A549 (cell line): Measurements from ENCODE around the gene KIF5A. TPM values are rescaled to one million over a fixed set of nuclear protein-coding genes. Genes with fewer than 3 reads are reported as not detected.
A peak's percentile ranks its signal among the peaks of the same experiment; 100 is the strongest.

ENCODE experiments used
- ATAC-seq, 2 experiments: fragments of 200-7000 bp in 1 of 2; fragments of >200 bp in 1 of 2; cut with Nextera tagmentation in 1 of 2; cut with Tn5 transposase in 1 of 2; 3 replicates each; pipeline versions ENCODE4 v1.8.0 to v1.9.1; 2018 to 2020; ENCODE audit warnings: mild to moderate bottlenecking in 1 of 2, moderate library complexity in 1 of 2
- CTCF ChIA-PET: fragments of 300-600 bp; sonication (Branson Sonifier 250); formaldehyde crosslinking; extraction: SDS; loops from one replicate; lab custom pipeline; 2021; ENCODE audit warnings: antibody characterized with exemption, inconsistent platforms; lab: Yijun Ruan, JAX
- POLR2A ChIA-PET: fragments of 350-600 bp; formaldehyde crosslinking; extraction: SDS; loops from one replicate; lab custom pipeline; 2021; ENCODE audit warnings: antibody characterized with exemption, inconsistent platforms; lab: Yijun Ruan, JAX
- DNase-seq, 2 experiments: peaks; one replicate each; pipeline versions ENCODE4 v3.0.0 to v3.0.0-alpha.2; 2011 to 2016; ENCODE audit warnings: low read depth in 1 of 2, low spot score in 1 of 2
- FAIRE-seq: peaks from 2 replicates; lab custom pipeline; 2011; peaks lifted over from hg19 to GRCh38; lab: Jason Lieb, UNC
- H3K27ac ChIP-seq, 2 experiments: fragments of >200 bp; sonication (Bioruptor Twin); formaldehyde crosslinking; 3 replicates each; pipeline ENCODE4 v1.5.1; 2016 to 2017
- H3K4me1 ChIP-seq: fragments of >200 bp; sonication (Bioruptor Twin); formaldehyde crosslinking; 3 replicates; pipeline ENCODE4 v1.6.1; 2016
- H3K4me2 ChIP-seq: fragments of >200 bp; sonication (Bioruptor Twin); formaldehyde crosslinking; 3 replicates; pipeline ENCODE4 v1.6.1; 2016
- H3K4me3 ChIP-seq: fragments of >200 bp; sonication (Bioruptor Twin); formaldehyde crosslinking; 3 replicates; pipeline ENCODE4 v1.5.1; 2016
- H3K9me3 ChIP-seq: fragments of >200 bp; sonication (Bioruptor Twin); formaldehyde crosslinking; 3 replicates; pipeline ENCODE4 v1.6.1; 2016
- CBX8 ChIP-seq: fragments of 200-600 bp; sonication (generic); IDR thresholded peaks from 2 replicates; pipeline ENCODE4 v1.6.1; 2016
- CHD4 ChIP-seq: fragments of 200-600 bp; sonication (generic); IDR thresholded peaks from 2 replicates; pipeline ENCODE4 v1.6.1; 2016; ENCODE audit warnings: antibody characterized with exemption, mild to moderate bottlenecking, borderline replicate concordance
- EHMT2 ChIP-seq: fragments of 200-600 bp; sonication (generic); IDR thresholded peaks from 2 replicates; pipeline ENCODE4 v1.6.1; 2016; ENCODE audit warnings: antibody characterized with exemption, low read depth, mild to moderate bottlenecking, moderate library complexity
- EP300 ChIP-seq, 2 experiments: fragments of >200 bp; sonication (Bioruptor Twin); formaldehyde crosslinking; IDR thresholded peaks; 2 replicates in 1 of 2; 3 replicates in 1 of 2; pipeline ENCODE4 v1.6.1; 2016 to 2017
- ESRRA ChIP-seq: fragments of 150-350 bp; IDR thresholded peaks from 2 replicates; pipeline ENCODE4 v1.6.1; 2014; ENCODE audit warnings: mild to moderate bottlenecking, low read length, borderline replicate concordance
- FOSB ChIP-seq: fragments of 250-450 bp; sonication (Bioruptor Pico); IDR thresholded peaks from 2 replicates; pipeline ENCODE4 v1.5.0; 2020; ENCODE audit warnings: mild to moderate bottlenecking, moderate library complexity
- FOSL2 ChIP-seq, 2 experiments: fragments of 450-650 bp in 1 of 2; fragments of >200 bp in 1 of 2; sonication (Bioruptor Twin) in 1 of 2; formaldehyde crosslinking; IDR thresholded peaks; 2 replicates each; pipeline versions ENCODE4 v1.5.0 to v1.6.1; 2016 to 2020; ENCODE audit warnings: mild to moderate bottlenecking in 1 of 2, moderate library complexity in 1 of 2
- FOXS1 ChIP-seq: fragments of 250-450 bp; sonication (Bioruptor Pico); IDR thresholded peaks from 2 replicates; pipeline ENCODE4 v1.5.0; 2020; ENCODE audit warnings: mild to moderate bottlenecking, moderate library complexity
- HEYL ChIP-seq: fragments of 250-450 bp; sonication (Bioruptor Pico); IDR thresholded peaks from 2 replicates; pipeline ENCODE4 v1.8.0; 2021; ENCODE audit warnings: mild to moderate bottlenecking, moderate library complexity
- KDM1A ChIP-seq: fragments of 200-600 bp; sonication (generic); IDR thresholded peaks from 2 replicates; pipeline ENCODE4 v1.6.1; 2016; ENCODE audit warnings: low read depth, mild to moderate bottlenecking
- KDM5A ChIP-seq: fragments of 200-600 bp; sonication (generic); IDR thresholded peaks from 2 replicates; pipeline ENCODE4 v1.6.1; 2016; ENCODE audit warnings: antibody characterized with exemption, mild to moderate bottlenecking
- MAX ChIP-seq: IDR thresholded peaks from 2 replicates; pipeline ENCODE4 v1.6.1; 2012
- MAZ ChIP-seq: fragments of 150-350 bp; IDR thresholded peaks from 2 replicates; pipeline ENCODE4 v1.6.1; 2014; ENCODE audit warnings: antibody characterized with exemption, low read depth, low read length, borderline replicate concordance
- NFE2L2 ChIP-seq: fragments of 150-350 bp; conservative IDR thresholded peaks from 2 replicates; pipeline ENCODE4 v1.6.1; 2014; ENCODE audit warnings: low read length
- POLR2A ChIP-seq: IDR thresholded peaks from 2 replicates; pipeline ENCODE4 v1.6.1; 2012; ENCODE audit warnings: mild to moderate bottlenecking, low read length
- RCOR1 ChIP-seq: fragments of 150-350 bp; IDR thresholded peaks from 2 replicates; pipeline ENCODE4 v1.6.1; 2014; ENCODE audit warnings: antibody characterized with exemption, low read length, low read depth
- ZSCAN20 ChIP-seq: fragments of 250-450 bp; sonication (Bioruptor Pico); IDR thresholded peaks from 2 replicates; pipeline ENCODE4 v1.8.0; 2022; ENCODE audit warnings: mild to moderate bottlenecking, moderate library complexity
- WGBS: methylation state at CpG from one replicate; pipeline ENCODE4 v1.1.6; 2017; ENCODE audit errors: missing lambda C conversion rate; 5-methylcytosine and 5-hydroxymethylcytosine counted together
- polyA plus RNA-seq, 4 experiments: library from polyadenylated mRNA; depleted of rRNA in 3 of 4; stranded (reverse); fragments of >200 nt; fragmentation: RNase III in 1 of 4; extraction: RNeasy Plus Mini Kit Qiagen cat#74134 plus additional on column Dnase treatment in 1 of 4; gene quantifications; 2 replicates in 3 of 4; 3 replicates in 1 of 4; pipeline ENCODE4 v1.2.3, GENCODE V29; 2011 to 2017
- TF ChIP-seq, protein P1 (sequence below): fragments of 200-600 bp; sonication (generic); IDR thresholded peaks from 2 replicates; pipeline ENCODE4 v1.6.1; 2016; ENCODE audit warnings: antibody characterized with exemption, mild to moderate bottlenecking, moderate library complexity
- TF ChIP-seq, protein P2 (sequence below): fragments of >200 bp; sonication (Bioruptor Twin); formaldehyde crosslinking; IDR thresholded peaks from 3 replicates; pipeline ENCODE4 v1.5.1; 2016
- TF ChIP-seq, protein P3 (sequence below): fragments of >200 bp; sonication (Bioruptor Twin); formaldehyde crosslinking; IDR thresholded peaks from 3 replicates; pipeline ENCODE4 v1.6.1; 2016
- TF ChIP-seq, protein P4 (sequence below): fragments of 450-650 bp; IDR thresholded peaks from 2 replicates; pipeline ENCODE4 v1.6.1; 2014; ENCODE audit warnings: antibody characterized with exemption

The KIF5A gene
- polyA plus RNA-seq, 2 of the 4 experiments (the other 2 are of a cell fraction), result 0.61 to 0.89 TPM

DNA sequence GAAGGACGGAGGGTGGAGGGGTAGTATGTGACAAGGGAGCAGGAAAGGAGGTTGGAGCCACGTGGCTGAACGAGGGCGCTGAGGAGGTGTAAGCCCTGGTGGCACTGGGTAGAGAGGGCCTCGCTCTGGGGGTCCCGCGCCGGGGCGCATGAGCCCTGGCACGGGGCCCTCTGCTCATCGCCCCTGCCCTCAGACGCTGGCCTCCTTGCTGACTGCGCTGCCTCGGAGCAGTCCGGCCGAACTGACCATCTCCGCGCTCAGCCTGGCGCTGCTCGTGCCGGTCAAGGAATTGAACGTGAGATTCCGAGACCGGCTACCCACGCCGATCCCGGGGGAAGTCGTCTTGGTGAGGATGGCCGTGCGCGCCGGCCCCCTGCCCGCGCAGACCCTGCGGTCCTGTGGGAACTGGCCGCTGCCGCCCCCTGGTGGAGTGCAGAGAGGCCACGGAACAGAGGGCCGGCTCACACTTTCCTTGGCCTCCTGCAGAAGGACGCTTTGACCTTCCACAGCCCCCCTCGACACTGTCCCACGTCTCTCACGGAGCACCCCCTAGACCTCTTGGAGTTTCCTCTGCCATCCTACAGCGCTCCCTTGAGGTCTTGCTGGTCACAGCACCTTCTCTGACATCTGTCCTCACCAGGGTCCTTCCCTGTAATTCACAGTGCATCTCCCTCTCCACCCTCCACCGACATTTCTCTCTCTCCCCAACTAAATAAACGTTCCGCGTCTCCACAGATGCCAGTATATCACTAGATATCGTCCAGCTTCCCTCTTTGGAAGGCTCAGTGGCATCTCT lies 71.9 kb downstream of the KIF5A start (continued):
- TF ChIP-seq, protein P1, sequence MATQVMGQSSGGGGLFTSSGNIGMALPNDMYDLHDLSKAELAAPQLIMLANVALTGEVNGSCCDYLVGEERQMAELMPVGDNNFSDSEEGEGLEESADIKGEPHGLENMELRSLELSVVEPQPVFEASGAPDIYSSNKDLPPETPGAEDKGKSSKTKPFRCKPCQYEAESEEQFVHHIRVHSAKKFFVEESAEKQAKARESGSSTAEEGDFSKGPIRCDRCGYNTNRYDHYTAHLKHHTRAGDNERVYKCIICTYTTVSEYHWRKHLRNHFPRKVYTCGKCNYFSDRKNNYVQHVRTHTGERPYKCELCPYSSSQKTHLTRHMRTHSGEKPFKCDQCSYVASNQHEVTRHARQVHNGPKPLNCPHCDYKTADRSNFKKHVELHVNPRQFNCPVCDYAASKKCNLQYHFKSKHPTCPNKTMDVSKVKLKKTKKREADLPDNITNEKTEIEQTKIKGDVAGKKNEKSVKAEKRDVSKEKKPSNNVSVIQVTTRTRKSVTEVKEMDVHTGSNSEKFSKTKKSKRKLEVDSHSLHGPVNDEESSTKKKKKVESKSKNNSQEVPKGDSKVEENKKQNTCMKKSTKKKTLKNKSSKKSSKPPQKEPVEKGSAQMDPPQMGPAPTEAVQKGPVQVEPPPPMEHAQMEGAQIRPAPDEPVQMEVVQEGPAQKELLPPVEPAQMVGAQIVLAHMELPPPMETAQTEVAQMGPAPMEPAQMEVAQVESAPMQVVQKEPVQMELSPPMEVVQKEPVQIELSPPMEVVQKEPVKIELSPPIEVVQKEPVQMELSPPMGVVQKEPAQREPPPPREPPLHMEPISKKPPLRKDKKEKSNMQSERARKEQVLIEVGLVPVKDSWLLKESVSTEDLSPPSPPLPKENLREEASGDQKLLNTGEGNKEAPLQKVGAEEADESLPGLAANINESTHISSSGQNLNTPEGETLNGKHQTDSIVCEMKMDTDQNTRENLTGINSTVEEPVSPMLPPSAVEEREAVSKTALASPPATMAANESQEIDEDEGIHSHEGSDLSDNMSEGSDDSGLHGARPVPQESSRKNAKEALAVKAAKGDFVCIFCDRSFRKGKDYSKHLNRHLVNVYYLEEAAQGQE, result no peak
- TF ChIP-seq, protein P2, sequence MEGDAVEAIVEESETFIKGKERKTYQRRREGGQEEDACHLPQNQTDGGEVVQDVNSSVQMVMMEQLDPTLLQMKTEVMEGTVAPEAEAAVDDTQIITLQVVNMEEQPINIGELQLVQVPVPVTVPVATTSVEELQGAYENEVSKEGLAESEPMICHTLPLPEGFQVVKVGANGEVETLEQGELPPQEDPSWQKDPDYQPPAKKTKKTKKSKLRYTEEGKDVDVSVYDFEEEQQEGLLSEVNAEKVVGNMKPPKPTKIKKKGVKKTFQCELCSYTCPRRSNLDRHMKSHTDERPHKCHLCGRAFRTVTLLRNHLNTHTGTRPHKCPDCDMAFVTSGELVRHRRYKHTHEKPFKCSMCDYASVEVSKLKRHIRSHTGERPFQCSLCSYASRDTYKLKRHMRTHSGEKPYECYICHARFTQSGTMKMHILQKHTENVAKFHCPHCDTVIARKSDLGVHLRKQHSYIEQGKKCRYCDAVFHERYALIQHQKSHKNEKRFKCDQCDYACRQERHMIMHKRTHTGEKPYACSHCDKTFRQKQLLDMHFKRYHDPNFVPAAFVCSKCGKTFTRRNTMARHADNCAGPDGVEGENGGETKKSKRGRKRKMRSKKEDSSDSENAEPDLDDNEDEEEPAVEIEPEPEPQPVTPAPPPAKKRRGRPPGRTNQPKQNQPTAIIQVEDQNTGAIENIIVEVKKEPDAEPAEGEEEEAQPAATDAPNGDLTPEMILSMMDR, result peak; percentile 96
- no peak for TF ChIP-seq ZSCAN20
- TF ChIP-seq, all 56 proteins: peak for 6

DNA sequence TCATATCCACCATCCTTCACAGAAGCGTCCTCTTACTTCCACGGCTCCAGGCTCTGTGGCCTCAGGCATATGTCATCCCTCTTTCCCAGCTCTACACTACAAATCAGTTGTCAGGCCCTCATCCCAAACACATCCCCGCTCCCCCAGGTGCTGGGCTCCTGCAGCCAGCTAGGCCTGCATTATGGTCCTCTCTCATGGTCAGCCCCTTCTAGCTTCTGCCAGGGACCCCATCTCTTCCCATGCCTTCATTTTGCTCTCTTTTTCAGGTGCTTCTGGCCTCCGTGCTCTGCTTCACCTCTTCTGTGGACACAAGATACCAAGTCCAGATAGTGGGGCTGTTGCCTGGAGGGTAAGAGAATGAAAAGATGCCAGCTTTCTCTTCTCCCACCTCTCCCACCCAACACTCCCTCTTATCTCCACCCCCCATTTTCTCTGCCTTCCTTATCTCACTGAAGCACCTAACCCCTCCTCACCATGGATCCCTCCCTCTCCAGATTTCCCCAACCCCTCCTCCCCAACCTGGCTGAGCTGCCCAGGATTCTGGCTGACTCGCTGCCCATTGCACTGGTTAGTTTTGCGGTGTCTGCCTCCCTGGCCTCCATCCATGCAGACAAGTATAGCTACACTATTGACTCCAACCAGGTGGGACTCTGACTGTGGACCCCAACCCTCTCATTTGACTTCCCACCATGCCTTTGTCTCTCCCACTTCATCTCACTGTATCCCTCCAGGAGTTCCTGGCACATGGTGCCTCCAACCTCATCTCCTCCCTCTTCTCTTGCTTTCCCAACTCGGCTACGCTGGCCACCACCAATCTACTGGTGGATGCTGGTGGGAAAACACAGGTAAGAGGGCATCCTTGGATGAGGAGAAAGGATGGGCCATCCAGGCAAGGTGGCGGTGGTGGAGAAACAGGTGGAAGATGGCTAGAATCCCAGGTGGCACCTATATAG lies 72.7 kb downstream of the KIF5A start:
- Histone ChIP-seq H3K27ac (no peak overlapping the region), H3K4me2 (peak overlapping the region; percentile 98), H3K4me1 (peaks cover 10% of the 10 kb centered on the region; the same call in 1 of the 3 replicates), H3K4me3 (no peak overlapping the region; the same call in 2 of the 3 replicates), H3K9me3 (no peaks in the 10 kb centered on the region)
- ATAC-seq (peak in 1 of 2 experiments; percentile 28; a peak in 4 of 6 replicates), FAIRE-seq (no peak), DNase-seq (no peak)
- ChIA-PET CTCF (interaction anchor here (0.5 to 20.9 kb wide), 21 partner anchors 9 to 550 kb away, joined by 3 to 336 read pairs (median 4); partner anchors contain the start of genes ARHGEF25, B4GALNT1, OS9 and PIP4K2C), POLR2A (interaction anchor here (1.3 kb wide), 1 partner anchor 32 kb away, joined by 4 read pairs; the partner anchor contains the start of gene PIP4K2C)
- TF ChIP-seq HEYL (CRISPR knock-in tag), result no peak
- no peak for TF ChIP-seq FOXS1 (CRISPR knock-in tag)
- no peak for TF ChIP-seq KDM5A
- TF ChIP-seq, protein P3, sequence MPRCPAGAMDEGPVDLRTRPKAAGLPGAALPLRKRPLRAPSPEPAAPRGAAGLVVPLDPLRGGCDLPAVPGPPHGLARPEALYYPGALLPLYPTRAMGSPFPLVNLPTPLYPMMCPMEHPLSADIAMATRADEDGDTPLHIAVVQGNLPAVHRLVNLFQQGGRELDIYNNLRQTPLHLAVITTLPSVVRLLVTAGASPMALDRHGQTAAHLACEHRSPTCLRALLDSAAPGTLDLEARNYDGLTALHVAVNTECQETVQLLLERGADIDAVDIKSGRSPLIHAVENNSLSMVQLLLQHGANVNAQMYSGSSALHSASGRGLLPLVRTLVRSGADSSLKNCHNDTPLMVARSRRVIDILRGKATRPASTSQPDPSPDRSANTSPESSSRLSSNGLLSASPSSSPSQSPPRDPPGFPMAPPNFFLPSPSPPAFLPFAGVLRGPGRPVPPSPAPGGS, result no peak
- TF ChIP-seq POLR2A, result no peak
- TF ChIP-seq FOSL2 (IDR thresholded peaks at IDR 0.05), result no peak
- TF ChIP-seq FOSL2 (CRISPR knock-in tag; IDR thresholded peaks at IDR 0.05), result no peak
- no peak for TF ChIP-seq ESRRA
- no peak for TF ChIP-seq NFE2L2
- no peak for TF ChIP-seq CHD4
- TF ChIP-seq, protein P1, result no peak
- no peak for TF ChIP-seq RCOR1
- no peak for TF ChIP-seq KDM1A
- TF ChIP-seq, protein P4, sequence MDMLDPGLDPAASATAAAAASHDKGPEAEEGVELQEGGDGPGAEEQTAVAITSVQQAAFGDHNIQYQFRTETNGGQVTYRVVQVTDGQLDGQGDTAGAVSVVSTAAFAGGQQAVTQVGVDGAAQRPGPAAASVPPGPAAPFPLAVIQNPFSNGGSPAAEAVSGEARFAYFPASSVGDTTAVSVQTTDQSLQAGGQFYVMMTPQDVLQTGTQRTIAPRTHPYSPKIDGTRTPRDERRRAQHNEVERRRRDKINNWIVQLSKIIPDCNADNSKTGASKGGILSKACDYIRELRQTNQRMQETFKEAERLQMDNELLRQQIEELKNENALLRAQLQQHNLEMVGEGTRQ, result no peak
- TF ChIP-seq CBX8, result no peak
- TF ChIP-seq EP300 (IDR thresholded peaks at IDR 0.05), result no peak
- TF ChIP-seq MAX, result no peak
- no peak for TF ChIP-seq EHMT2
- TF ChIP-seq FOSB, result no peak
- TF ChIP-seq MAZ, result no peak
- 78% methylated on average over 9 of the region's 9 CpGs for WGBS
